ENCODE data around the gene UBASH3A.

Gene UBASH3A

DNA sequence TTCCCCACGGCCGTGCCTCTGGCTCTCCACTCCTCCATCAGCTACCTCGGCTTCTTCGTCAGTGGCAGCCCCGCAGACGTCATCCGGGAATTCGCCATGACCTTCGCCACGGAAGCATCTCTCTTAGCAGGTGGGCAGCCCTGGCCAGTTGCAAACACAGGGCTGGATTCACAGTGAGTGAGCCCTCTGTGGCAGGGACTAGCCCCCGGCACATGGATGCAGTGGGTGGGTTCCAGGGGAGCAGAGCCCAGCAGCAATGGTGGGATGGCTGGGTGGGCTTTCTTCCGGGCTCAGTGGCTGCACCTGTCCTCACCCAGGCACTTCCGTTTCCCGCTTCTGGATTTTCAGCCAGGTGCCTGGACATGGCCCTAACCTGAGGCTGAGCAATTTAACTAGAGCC, 9.4 kb downstream of the UBASH3A start:
- TF ChIP-seq, protein P1, sequence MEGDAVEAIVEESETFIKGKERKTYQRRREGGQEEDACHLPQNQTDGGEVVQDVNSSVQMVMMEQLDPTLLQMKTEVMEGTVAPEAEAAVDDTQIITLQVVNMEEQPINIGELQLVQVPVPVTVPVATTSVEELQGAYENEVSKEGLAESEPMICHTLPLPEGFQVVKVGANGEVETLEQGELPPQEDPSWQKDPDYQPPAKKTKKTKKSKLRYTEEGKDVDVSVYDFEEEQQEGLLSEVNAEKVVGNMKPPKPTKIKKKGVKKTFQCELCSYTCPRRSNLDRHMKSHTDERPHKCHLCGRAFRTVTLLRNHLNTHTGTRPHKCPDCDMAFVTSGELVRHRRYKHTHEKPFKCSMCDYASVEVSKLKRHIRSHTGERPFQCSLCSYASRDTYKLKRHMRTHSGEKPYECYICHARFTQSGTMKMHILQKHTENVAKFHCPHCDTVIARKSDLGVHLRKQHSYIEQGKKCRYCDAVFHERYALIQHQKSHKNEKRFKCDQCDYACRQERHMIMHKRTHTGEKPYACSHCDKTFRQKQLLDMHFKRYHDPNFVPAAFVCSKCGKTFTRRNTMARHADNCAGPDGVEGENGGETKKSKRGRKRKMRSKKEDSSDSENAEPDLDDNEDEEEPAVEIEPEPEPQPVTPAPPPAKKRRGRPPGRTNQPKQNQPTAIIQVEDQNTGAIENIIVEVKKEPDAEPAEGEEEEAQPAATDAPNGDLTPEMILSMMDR (conservative IDR thresholded peaks at IDR 0.05) = no peak
- H3K27ac ChIP-seq = no peak overlapping the region

DNA sequence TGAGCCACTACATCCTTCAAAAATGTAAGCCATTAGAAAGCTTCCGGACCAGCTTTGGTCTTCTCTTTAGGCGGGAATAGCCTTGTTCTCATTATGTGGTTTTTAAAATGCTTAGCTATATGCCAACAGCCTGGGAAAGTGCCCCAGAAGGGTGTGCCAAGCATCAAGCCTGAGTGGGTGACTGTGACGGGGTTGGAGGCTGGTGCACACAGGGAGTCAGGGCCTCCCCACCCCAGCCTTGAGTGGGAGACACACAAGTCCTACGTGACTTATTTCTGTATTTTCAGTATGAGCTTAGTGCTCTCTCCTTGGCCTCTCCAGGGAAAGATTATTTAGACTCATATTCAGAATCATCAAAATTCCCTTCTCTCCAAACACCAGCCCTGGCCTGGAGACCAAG, 9.8 kb downstream of the UBASH3A start:
- TF ChIP-seq, protein P1 (conservative IDR thresholded peaks at IDR 0.05) = no peak
- H3K27ac ChIP-seq = no peak overlapping the region

DNA sequence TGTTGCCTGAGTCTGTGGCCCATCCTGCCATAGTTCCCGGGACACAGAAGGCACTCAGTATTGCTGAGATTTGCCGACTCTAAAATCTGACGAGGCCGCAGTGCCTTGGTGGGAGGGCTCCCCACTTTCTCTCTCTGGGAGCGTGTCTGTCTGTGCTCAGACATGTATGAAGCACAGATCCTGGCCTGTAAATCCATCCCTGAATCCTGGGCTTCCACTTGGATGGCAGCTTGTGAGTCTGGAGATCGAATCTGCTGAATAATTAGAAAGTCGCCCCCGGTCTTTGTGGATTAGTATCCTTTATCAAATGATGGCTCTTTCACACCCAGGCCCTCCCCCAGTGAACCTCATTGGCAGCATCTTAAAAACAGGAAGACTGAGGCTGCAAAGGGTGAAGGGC, 10.4 kb downstream of the UBASH3A start:
- no peak overlapping the region for H3K27ac ChIP-seq
- TF ChIP-seq, protein P1 (conservative IDR thresholded peaks at IDR 0.05) = no peak

DNA sequence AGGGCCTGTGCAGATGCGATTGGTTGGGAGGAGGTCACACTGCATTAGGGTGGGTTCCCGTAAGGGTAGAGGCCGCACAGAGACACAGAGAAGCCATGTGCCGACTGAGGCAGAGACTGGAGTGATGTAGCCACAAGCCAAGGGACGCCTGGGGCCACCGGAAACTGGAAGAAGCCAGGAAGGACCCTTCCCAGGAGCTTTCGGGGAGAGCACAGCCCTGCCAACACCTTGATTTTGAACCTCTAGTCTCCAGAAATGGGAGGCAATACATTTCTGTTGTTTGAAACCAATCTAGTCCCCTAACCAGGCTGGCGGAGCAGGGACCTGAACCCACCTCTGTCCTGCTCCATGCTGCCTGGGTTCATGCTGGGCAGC, 10.8 kb downstream of the UBASH3A start:
- TF ChIP-seq, protein P1 (conservative IDR thresholded peaks at IDR 0.05) = no peak
- no peak overlapping the region for H3K27ac ChIP-seq

DNA sequence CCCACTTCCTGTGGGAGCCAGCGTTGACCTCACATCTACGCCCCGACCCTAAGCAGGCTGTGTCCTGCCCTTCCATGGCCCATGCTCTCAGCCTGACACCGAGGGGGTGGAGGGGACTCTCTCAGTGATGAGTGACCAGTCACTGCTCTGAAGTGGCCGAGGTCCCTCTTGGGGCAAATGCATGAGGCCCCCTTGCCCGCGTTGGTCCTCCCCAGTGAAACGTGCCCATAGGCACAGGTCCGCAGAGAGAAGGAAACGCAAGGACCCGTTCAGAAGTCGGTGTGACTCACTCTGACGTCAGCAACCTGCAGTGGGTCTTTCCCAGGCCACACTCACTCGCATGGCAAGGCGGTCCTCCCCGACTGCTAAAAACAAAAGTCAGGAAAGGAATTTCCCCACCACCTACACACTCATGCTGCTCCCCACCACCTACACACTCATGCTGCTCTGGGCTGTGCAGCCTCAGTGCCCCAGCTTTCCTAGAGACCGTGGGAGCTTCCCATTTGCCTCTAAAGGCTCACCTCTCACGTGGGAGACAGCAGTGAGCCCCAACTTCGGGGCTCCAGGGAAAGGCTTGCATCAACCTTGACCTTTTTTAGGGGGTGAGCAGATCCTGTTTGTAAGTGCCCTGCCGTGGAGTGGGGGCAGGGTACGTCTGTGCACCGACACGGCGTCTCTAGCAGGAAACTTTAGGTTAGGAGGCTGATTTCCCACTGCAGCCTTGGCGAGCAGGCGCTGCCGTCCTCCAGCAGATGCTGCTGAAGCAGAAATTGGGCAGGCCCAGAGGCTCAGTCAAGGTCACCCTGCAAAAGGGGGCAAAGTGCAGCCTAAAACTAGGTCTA, 11.4 kb downstream of the UBASH3A start:
- TF ChIP-seq, protein P1 (conservative IDR thresholded peaks at IDR 0.05) = no peak

DNA sequence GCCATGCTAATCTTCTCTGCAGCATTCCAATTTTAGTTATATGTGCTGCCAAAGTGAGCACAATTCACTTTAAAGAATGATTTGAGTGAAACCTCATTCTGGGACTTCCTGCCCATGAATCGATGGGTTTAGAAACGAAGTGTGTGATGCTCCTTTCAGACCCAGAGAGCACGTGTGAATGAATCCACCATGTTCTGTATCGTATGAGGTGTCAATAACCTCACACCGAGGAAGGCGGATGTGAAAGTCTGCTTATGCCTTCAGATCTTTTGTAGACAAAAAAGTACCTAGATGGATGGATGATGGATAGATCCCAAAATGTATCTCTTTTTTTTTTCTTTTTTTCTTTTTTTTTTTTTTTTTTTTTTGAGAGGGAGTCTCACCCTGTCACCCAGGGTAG, 13.8 kb downstream of the UBASH3A start:
- no peak overlapping the region for H3K27ac ChIP-seq
- TF ChIP-seq, protein P1 (conservative IDR thresholded peaks at IDR 0.05) = no peak

More for the DNA sequence above, 11.4 kb downstream of the UBASH3A start:
- H3K27ac ChIP-seq = no peak overlapping the region

DNA sequence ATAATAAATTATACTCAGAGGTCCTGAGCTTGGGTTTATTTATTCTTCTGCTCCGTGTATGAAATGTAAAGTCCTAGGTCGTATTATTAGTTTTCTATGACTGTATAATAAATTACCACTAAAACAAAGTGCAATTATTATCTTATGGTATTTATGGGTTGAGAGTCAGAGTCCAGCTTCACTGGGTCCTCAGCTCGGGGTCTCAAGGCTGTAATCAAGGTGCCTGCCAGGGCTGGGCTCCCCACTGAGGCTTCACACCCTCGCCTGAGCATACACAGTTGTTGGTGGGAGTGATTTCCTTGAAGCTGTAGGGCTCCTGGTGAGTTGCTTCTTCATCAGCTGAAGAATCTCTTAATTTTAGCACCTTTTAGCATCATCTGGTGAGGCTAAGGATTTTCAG, 15.2 kb downstream of the UBASH3A start:
- TF ChIP-seq, protein P1 (conservative IDR thresholded peaks at IDR 0.05) = no peak
- H3K27ac ChIP-seq = no peak overlapping the region

Data from VCaP (cell line).